Glomerular visceral epithelial cell (primary cell): ENCODE results near the gene LRBA.

Experiments used
- DNase-seq: peaks from one replicate; pipeline ENCODE4 v3.0.0-alpha.2; 2016; ENCODE audit errors: extremely low spot score

Gene LRBA

DNA sequence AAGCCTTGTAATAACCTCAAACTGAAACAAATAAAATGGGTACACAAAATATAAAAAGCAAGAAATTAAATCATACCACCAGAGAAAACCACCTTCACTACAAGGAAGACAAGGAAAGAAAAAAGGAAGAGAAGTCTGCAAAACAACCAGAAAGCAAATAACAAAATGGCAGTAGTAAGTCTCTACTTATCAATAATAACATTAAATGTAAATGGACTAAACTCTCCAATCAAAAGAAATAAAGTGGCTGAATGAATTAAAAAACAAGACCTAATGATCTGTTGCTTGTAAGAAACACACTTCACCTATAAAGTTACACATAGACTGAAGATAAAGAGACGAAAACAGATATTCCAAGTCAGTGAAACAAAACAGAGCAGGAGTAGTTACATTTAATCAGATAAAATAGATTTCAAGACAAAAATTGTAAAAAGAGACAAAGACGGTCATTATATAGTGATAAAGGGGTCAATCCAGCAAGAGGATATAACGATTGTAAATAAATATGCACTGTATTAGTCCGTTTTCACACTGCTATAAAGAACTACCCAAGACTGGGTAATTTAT lies 289.0 kb downstream of the LRBA start:
- no peak for DNase-seq

DNA sequence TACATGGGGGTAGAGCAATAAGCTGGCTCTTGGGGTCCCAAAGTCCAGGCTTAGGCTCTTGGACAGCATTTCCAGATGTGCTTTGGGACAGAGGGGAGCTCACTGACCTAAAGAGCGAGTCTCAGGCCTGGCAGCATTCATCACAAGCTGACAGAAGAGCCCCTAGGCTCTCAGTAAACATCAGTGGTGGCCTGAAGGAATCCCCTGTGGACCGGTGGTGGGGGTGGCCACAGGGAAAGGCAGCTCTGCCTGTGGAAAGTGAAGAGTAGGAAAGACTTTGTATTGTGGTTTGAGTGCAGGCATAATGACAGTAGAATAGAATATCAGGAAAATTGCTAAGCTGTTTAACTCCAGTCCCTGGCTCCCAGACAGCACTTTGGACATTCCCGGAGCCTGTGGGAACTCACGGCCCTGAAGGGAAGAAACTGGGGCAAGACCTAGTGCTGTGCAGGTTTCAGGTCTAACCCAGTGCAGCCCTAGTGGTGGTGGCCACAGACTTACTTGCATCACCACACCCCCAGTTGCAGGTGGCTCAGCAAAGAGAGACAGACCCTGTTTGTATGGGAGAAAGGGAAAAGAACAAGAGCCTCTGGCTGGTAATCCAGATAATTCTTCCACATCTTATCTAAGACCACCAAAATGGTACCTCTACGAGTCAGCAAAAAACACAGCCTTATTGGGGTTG lies 291.2 kb downstream of the LRBA start:
- DNase-seq = no peak

DNA sequence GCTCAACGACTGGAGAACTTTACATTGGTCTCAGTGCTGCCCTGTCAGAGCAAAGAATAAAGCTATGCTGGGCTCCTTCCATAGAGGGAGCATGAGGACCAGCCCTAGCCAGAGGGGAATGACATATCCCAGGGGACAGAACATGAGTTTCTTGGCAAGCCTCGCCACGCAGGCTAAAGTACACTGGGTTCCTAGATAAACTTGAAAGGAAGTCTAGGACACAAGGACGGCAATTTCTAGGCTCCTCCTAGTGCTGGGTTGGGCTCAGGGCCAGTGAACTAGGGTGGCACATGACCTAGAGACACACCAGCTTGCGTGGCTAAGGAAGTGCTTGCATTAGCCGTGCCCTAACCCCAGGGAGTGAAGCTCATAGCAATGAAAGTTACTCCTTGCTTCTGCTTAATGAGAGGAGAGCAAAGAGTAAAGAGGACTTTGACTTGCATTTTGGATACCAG lies 292.1 kb downstream of the LRBA start:
- no peak for DNase-seq

DNA sequence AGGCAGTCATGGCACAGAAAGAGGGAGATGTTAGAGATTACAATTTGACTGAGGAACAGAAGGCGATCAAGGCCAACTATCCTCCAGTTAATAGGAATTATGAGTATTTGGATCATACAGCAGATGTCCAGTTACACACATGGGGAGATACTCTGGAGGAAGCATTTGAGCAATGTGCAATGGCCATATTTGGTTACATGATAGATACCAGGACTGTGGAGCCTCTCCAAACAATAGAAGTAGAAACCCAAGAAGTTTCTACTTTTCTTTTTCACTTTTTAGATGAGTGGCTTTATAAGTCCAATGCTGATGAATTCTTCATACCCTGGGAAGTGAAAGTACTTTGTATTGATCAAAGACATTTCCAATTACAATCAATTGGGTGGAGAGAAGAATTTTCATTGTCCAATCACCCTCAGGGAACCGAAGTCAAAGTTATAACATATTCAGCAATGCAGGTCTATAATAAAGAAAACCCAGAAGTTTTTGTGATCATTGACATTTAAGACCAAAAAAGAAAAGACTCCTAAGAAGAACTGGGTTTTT lies 294.0 kb downstream of the LRBA start:
- no peak for DNase-seq

DNA sequence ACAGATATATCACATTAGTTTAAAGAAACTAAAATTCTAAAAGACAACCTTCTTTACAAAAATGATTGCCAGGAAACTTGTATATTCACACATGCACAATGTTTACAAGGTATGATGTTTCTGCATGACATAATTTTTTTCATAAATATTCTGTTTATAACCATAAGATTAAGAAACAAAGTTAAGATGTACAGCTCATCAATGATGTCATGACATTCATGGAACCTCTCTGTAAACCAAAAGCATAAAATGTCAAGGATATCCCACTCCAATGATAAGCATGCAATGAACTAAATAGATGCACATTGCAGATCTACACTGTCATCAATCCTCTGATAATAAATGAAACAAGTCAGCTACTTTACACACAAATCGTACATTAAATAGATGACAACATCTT lies 297.1 kb downstream of the LRBA start:
- no peak for DNase-seq

DNA sequence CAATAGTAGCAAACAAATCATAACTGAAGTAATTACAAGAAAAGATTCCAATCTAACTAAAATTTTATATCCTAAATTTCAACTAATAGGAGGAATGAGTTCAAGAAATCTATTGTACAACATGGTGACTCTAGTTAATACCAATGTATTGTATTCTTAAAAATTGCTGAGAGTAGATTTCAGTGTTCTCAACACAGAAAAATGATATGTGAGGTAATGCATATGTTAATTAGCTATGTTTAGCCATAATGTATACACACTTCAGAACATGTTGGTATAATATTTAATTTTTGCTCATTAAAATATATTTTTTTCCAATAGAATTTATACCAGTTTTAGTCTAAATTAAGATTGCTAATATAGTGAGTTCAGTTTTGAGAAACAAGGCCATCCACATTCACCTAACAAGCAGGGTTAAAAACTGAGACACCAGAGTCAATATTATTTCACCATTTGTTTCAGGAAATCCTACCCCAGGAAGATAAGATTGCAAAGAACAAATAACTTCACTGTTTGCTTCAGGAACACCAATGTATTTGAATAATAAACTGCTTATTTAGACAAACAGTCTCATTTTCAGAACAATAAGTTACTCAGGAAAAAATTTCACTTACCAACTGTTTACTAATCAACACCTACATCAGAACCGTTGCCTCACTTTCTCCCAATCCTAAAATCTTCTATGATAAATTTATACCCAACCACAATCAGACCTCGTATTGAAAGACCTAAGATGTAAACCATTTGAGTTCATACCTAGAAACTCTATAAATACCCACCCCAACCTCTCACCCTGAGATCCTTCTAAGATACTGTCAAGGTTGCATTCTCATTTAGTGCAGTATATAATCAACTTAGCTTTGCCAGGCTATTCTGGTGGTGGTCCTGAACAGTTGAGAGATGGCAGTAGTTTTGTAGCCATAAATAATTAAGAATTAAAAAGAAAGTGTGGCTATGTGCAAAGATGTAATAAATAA lies 300.3 kb downstream of the LRBA start:
- no peak for DNase-seq

DNA sequence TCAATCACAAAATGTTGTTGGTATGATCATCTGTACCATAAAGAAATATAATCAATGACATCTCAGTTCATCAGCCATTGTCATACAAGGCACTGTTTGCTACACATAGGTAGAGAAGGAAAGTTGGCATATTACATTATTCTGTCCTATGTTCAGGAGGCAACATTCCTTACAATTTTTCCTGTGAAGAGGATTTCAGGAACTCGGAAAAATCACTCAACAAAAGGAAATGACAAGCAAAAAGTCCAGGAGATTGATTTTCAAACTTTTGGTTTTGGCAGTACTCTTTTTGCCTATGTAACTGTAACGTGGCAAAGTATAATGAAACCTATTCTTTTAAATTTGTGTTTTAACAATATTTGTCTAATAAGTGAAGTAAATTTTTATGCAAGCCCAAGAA lies 301.8 kb downstream of the LRBA start:
- DNase-seq = no peak

DNA sequence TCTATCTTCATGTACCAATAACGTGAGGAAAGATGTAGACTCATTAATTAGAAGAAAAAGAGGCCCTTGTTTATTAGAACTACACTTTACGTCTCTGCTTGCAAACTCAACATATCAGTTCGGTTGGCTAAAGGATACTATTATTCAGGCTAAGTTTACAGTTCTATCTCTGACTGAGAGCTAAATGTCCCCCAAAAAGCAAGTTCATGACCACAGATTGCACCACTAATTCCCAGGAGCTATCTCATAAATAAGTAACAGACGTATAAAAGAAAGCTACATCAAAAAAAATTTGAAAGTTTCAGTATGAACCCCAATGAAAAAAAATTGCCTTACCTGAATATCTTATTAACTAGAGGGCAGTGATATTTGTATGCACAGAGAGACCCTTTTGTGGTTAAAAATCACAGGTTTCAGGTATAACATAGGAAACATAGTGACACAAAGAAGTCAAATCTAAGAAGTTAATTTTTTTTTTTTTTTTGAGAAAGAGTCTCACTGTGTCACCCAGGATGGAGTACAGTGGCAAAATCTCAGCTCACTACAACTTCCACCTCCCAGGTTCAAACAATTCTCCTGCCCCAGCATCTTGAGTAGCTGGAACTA lies 304.2 kb downstream of the LRBA start:
- no peak for DNase-seq

DNA sequence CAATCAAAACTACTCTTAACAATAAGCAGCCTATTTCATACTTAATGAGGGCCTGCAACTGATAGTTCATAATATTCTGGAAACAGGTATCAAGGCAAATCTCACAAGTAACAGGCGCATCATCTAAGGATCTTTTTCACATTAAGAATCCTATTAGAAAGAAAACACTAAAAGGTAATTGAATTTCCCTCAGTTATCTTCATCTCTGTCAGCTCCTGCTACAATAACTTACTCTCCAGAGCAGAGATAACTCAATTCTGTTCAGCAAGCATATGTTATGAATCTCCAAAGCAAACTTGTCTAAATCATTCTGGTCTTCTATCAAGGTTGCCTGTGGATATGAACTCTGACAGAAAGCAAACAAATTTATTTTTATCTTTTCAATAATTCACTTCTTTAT lies 307.1 kb downstream of the LRBA start:
- no peak for DNase-seq

DNA sequence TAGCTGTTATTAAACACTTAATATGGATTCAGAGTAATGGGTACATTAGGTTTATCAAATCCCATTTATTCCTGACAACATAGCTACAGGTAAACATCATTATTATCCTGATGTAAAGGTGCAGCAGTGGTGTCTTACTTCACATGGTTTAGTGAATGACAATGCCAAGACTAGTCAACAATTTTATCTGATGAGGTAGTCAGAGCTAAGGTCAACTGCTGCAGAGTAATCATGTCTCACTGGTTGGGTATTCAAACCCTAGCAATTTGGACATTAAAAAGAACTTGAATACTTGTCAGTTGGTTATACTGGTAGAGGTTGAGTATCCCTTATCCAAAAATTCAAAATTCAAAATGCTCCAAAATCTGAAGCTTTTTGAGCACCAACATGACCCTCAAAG lies 315.5 kb downstream of the LRBA start:
- no peak for DNase-seq

DNA sequence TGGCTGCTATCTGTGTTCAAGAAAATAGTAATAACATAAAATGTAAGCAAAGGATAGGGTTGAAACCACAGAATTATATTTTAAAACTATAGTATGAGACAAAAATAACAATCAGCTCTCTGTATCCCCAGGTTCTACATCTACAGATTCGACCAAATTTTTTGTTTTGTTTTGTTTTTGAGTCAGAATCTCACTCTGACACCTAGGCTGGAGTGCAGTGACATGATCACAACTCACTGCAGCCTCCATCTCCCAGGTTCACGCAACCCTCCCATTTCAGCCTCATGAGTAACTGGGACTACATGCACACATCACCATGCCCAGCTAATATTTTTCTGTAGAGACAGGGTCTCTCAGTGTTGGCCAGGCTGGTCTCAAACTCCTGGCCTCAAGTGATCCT lies 319.9 kb downstream of the LRBA start:
- DNase-seq = no peak

DNA sequence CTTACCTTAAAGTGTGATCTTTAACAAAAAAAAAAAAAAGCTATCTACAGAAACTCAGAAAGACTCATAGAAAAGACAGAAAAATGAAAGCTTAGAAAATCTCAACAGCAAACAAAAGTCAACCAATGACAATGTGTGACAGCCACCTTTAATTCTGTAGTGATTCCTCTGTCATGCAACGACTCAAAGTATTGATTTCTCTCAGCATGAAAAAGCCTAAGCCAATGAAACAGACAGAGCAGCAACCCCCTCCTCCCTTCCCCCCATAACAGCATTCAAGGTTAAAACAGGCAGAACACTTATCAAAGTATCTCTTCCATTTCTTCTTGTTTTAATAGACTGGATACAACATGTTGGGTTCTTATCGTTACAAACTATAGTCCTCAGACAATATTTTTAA lies 320.6 kb downstream of the LRBA start:
- no peak for DNase-seq

DNA sequence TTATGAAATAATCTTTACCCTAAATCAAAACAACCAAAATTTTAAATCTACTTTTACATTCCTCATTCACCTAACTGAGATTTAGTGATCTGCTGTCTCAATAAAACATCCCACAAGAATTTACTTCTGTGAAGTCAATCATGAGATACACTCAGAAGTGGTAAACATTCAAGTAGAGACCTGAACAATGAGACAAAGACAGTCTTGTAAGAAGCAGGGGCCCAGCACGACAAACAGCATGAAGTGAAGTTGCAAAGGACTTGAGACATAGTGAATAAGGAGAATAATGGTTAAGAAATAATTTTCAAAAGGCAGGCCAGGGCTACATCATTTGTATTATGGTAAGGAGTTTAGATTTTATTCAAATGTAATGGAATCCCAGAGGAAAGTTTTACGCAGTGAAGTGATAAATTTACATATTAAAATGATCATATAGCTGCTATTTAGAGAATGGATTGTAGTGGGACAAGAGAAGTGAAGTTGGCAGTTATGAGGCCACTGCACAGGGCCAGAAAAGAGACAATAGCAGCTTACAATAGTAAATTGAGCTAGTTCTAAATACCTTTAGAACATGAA lies 331.2 kb downstream of the LRBA start:
- DNase-seq = no peak

DNA sequence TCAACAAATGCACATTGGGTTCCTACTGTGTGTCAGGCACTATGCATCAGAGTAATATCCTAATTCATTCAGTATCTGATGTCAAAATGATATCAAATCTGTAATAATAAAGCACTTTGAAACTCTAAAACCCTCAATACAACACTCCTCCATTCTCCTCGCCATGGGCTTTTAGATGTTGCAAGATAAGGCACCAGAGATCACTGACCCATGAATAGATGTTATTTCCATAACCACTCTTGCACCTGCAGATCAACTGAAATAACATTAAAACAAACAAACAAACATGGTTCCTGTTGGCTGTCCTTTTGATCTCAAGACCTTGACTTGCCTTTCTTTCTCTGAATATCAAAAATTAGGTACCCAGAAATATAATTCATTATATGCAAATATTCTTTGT lies 333.0 kb downstream of the LRBA start:
- no peak for DNase-seq

DNA sequence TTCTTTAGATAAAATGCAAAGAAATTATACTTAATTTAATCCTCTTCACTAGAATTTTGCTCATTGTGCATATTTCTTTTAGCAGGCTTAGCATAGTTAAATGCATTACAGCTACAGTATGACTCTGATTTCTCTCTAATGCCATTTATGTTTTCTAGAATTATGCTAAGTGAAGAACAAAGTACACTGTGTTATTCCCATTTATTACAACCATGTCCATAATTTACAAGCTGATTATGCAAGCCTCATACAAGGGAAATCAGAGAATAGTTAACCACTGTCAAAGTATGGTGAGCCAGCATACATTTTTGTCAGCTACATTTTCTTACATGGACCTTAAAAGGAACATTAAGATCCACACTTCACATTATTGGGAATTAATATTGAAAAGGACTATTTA lies 334.0 kb downstream of the LRBA start:
- no peak for DNase-seq

DNA sequence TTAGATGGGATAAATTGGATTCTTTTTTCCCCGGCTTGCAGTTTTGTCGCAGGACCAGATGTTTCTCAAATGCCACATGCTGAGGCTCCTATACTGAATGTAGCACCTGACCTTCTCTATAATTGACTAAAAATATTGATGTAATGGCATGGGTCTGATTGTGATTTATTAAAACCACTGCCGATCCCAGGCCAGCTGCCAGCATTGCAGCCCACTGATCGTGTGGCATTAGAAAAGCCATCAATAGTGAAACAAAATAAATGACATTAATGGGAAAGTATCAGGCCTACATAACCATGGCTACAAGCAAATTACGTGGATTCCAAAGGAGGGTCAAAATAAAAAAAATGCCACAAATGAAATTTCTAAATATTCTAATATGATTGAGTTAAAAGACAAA lies 334.4 kb downstream of the LRBA start:
- DNase-seq = no peak

DNA sequence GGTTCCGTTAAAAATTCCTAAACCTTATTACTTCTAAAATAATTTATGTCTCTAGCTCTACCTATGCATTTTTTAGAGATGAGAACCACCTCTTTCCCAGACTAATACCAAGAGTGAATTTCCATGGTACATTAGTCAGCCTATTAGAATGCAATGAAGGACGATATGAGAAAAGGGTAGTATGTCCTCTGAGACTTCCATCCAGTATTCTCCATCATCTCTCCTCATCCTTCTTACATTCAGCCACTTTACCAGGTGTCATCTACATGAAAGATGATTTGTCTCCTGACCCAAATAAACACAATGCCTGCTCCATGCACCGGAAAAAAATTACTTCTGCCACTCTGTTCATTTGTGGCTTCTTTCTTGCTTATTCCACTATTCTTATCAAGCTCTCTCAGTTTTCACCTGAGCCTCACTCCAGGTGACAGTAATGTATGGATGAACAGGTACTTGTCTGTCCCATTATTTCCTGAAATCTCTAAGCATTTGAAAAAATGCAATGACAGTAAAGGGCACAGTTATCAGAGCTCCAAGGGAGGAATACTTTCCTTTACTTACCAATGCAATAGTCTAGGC lies 335.2 kb downstream of the LRBA start:
- no peak for DNase-seq

DNA sequence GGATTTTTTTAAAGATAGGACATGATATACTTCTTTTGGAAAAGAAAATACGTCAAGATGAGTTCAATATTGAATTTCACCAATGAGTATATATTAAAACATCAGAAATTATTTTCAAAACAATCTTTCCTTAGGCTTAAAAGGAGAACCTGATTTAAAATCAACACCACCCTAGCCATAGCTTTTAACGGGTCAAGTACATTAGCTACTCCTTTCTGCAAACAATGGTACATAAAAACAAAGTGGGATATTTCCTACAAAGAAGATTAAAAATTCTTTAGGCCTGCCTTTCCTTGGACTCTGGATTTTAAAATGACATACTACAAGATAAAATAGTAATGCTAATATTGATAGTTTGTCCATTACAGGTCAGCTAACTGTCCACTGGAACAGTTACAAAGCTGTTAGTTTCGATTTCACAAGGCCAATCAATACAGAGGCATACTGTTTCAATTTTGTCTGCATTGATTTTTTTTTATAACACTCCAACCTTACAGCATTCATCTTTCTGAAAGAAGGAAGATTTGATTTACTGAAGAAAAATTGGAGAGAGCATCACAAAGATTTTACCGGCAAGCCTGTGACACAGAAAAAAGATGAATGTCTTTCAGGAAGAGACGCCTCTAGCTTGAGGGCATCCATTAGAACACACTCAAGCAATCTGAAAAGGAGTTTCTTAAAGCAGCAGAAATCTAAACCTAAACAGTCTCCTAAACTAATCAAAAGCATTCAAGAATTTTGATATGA lies 335.9 kb downstream of the LRBA start:
- no peak for DNase-seq

DNA sequence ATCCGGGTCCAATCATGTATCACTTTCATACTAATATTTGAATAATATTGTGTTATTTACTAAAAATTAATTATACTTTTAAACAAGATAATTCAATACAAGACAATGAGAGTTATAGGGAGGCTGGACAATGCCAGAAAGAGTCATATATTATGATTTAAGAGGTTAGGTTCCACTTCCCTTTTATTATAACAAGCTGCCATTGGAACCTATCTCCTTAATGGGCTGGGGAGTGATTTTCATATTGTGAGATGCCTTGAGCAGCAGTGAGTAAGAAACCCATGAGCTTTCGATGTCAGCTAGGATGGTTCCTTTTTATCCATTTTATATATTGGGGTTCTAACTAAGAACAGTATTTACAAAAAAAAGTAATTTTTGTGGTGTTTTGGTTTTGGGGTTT lies 341.3 kb downstream of the LRBA start:
- no peak for DNase-seq

DNA sequence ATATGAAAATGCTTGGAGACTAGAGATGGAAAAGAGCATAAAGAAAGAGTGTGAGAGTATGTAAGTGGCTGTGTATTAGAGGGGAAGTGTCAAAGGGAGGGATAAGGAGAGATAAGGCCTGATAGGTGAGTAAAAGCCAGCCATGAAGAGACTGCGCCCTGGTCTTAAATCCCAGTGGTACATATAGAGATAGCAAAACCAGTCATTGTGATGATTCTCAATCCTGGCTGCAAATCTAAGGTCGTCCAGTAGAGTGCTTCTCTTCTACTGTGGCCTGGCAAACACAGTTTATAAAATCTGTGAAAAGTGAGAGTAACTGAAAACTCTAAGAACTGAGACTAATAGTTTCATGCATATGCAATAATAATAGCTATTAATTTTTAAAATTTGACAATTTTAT lies 346.3 kb downstream of the LRBA start:
- DNase-seq = no peak

DNA sequence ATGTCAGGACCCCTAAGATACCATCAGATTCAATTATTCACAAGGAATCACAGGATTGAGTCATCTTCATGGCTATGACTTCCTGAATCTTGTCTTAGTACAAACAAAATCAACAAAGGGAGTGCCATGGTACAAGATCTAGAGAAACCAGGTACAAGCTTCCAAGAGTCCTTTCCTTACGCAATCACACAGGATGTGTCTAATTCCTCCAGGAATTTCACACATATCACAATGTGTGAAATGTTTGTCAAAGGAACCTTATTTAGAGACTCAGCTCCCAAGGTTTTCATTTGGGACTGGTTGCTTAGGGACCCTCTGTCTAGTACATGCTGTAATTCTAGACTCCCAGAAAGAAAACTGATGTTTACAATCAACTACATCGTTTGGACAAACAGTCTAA lies 350.1 kb downstream of the LRBA start:
- DNase-seq = peak; percentile 37
